ENCODE data around the gene SCN1B.

DNA sequence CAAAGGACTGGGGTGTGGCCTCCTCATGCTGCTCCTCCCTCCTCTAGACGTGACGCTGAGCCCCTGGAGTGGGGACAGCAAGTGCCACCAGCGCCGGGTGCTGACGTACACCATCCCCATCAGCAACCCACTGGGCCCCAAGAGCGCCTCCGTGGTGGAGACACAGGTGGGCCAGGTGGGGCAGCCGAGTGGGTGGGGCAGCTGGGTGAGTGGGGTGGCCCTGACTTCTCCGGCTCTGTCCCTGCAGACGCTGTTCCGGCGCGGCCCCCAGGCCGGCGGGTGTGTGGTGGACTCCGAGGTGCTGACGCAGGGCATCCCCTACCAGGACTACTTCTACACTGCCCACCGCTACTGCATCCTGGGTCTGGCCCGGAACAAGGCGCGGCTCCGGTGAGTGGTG is 11.1 kb upstream of the SCN1B start:
- no peak for TF ChIP-seq TAF1 (IDR thresholded peaks at IDR 0.05; ENCODE audit: borderline replicate concordance, low read depth, low read length)
- no peak for TF ChIP-seq POLR2A (IDR thresholded peaks at IDR 0.05; ENCODE audit: low read depth, low read length)

Measured in GM12892 (cell line).